IMR-90 (cell line): ENCODE data around the gene ERCC1. TPM values are rescaled to one million over a fixed set of nuclear protein-coding genes. Genes with fewer than 3 reads are reported as not detected.

Source experiments
- ATAC-seq: fragments of 200-7000 bp; cut with Tn5 transposase; 2 replicates; pipeline ENCODE4 v1.9.1; 2020; ENCODE audit warnings: low read depth, mild to moderate bottlenecking, moderate library complexity
- BruUV-seq: library from RNA; stranded (reverse); fragments of 400-500 nt; replicated peaks from 2 replicates; lab custom pipeline; 2021; lab: Mats Ljungman, UMichigan
- CTCF ChIA-PET: fragments of 300-600 bp; formaldehyde crosslinking; extraction: SDS; loops from one replicate; lab custom pipeline; 2021; ENCODE audit warnings: antibody characterized with exemption; lab: Yijun Ruan, JAX
- POLR2A ChIA-PET: fragments of 300-600 bp; sonication (Branson Sonifier 250); formaldehyde crosslinking; loops from one replicate; lab custom pipeline; 2022; ENCODE audit warnings: antibody characterized with exemption; ENCODE audit not compliant: unreplicated experiment; lab: Charles Lee
- DNase-seq: peaks from one replicate; pipeline ENCODE4 v3.0.0; 2013
- H2AFZ ChIP-seq: replicated peaks from 2 replicates; pipeline ENCODE3; 2013; ENCODE audit warnings: low read length, mild to moderate bottlenecking; ENCODE audit not compliant: poor library complexity
- H2AK5ac ChIP-seq: 2 replicates; pipeline ENCODE4 v1.6.1; 2013; ENCODE audit warnings: low read depth, low read length, inconsistent platforms
- H2AK9ac ChIP-seq: replicated peaks from 2 replicates; pipeline ENCODE3; 2013; ENCODE audit warnings: mild to moderate bottlenecking, low read depth, low read length, moderate library complexity; ENCODE audit not compliant: poor library complexity
- H2BK120ac ChIP-seq: 2 replicates; pipeline ENCODE4 v1.6.1; 2013; ENCODE audit warnings: low read depth, low read length, inconsistent platforms
- H2BK15ac ChIP-seq: 3 replicates; pipeline ENCODE4 v1.6.1; 2013; ENCODE audit warnings: low read depth, low read length, inconsistent platforms
- H2BK20ac ChIP-seq: 2 replicates; pipeline ENCODE4 v1.6.1; 2013; ENCODE audit warnings: low read depth, mild to moderate bottlenecking, inconsistent platforms, low read length, moderate library complexity
- H2BK5ac ChIP-seq: 2 replicates; pipeline ENCODE4 v1.6.1; 2013; ENCODE audit warnings: mild to moderate bottlenecking, low read depth, low read length, inconsistent platforms; ENCODE audit not compliant: poor library complexity, severe bottlenecking
- H3K14ac ChIP-seq: replicated peaks from 2 replicates; pipeline ENCODE4 v1.6.1; 2013; ENCODE audit warnings: low read depth, low read length, inconsistent platforms
- H3K18ac ChIP-seq: 2 replicates; pipeline ENCODE4 v1.6.1; 2013; ENCODE audit warnings: low read depth, low read length, control low read depth
- H3K23ac ChIP-seq: 2 replicates; pipeline ENCODE4 v1.6.1; 2013; ENCODE audit warnings: low read depth, low read length, inconsistent platforms
- H3K27ac ChIP-seq: 2 replicates; pipeline ENCODE4 v1.5.1; 2013; ENCODE audit warnings: mild to moderate bottlenecking, control low read depth, low read length; ENCODE audit not compliant: insufficient read depth
- H3K27me3 ChIP-seq: 2 replicates; pipeline ENCODE4 v1.6.1; 2013; ENCODE audit warnings: low read length; ENCODE audit not compliant: control insufficient read depth, insufficient read depth
- H3K36me3 ChIP-seq: 2 replicates; pipeline ENCODE4 v1.6.1; 2013; ENCODE audit warnings: low read length, mixed read lengths; ENCODE audit not compliant: control insufficient read depth, insufficient read depth
- H3K4ac ChIP-seq: 2 replicates; pipeline ENCODE4 v1.6.1; 2013; ENCODE audit warnings: low read depth, low read length, inconsistent platforms
- H3K4me1 ChIP-seq: 2 replicates; pipeline ENCODE4 v1.6.1; 2013; ENCODE audit warnings: low read length, mixed read lengths; ENCODE audit not compliant: control insufficient read depth, insufficient read depth
- H3K4me2 ChIP-seq: 2 replicates; pipeline ENCODE4 v1.6.1; 2013; ENCODE audit warnings: low read depth, mild to moderate bottlenecking, control low read depth, low read length, moderate library complexity
- H3K4me3 ChIP-seq: 2 replicates; pipeline ENCODE4 v1.5.1; 2013; ENCODE audit warnings: low read depth, mild to moderate bottlenecking, control low read depth, low read length, moderate library complexity; ENCODE audit not compliant: insufficient read depth
- H3K56ac ChIP-seq: 2 replicates; pipeline ENCODE4 v1.6.1; 2013; ENCODE audit warnings: low read length, inconsistent platforms; ENCODE audit not compliant: insufficient read depth; ENCODE audit errors: extremely low read depth
- H3K79me1 ChIP-seq, 2 experiments: 2 replicates each; pipeline ENCODE4 v1.6.1; 2013; ENCODE audit warnings: low read length in 2 of 2, inconsistent platforms in 1 of 2, low read depth in 1 of 2
- H3K9ac ChIP-seq: 2 replicates; pipeline ENCODE4 v1.6.1; 2013; ENCODE audit warnings: low read depth, low read length, control low read depth
- H3K9me1 ChIP-seq: 2 replicates; pipeline ENCODE4 v1.6.1; 2013; ENCODE audit warnings: low read length, inconsistent platforms; ENCODE audit not compliant: insufficient read depth
- H3K9me3 ChIP-seq: 2 replicates; pipeline ENCODE4 v1.6.1; 2013; ENCODE audit warnings: low read length; ENCODE audit not compliant: control insufficient read depth, insufficient read depth
- H4K20me1 ChIP-seq: 2 replicates; pipeline ENCODE4 v1.6.1; 2013; ENCODE audit warnings: low read length, inconsistent platforms; ENCODE audit not compliant: insufficient read depth
- H4K5ac ChIP-seq: 2 replicates; pipeline ENCODE4 v1.6.1; 2013; ENCODE audit warnings: mild to moderate bottlenecking, low read depth, low read length, control low read depth
- H4K8ac ChIP-seq, 2 experiments: 2 replicates each; pipeline ENCODE4 v1.6.1; 2013; ENCODE audit warnings: low read depth in 2 of 2, low read length in 2 of 2, control low read depth in 1 of 2, inconsistent platforms in 1 of 2
- H4K91ac ChIP-seq: 2 replicates; pipeline ENCODE4 v1.6.1; 2013; ENCODE audit warnings: low read depth, low read length, inconsistent platforms; ENCODE audit not compliant: insufficient read depth
- BHLHE40 ChIP-seq: fragments of 150-350 bp; IDR thresholded peaks from 2 replicates; pipeline ENCODE4 v1.6.1; 2016; ENCODE audit warnings: mild to moderate bottlenecking, low read depth, low read length
- CEBPB ChIP-seq: IDR thresholded peaks from 2 replicates; pipeline ENCODE4 v1.6.1; 2012; ENCODE audit warnings: low read depth, low read length, improper control_type of control experiment
- CHD1 ChIP-seq: IDR thresholded peaks from 2 replicates; pipeline ENCODE4 v1.6.1; 2012; ENCODE audit warnings: low read depth, low read length, improper control_type of control experiment
- CTCF ChIP-seq: conservative IDR thresholded peaks from 2 replicates; pipeline ENCODE4 v1.5.1; 2012; ENCODE audit warnings: mild to moderate bottlenecking, low read depth, low read length, improper control_type of control experiment
- ELK1 ChIP-seq: fragments of 150-350 bp; IDR thresholded peaks from 2 replicates; pipeline ENCODE4 v1.6.1; 2016; ENCODE audit warnings: low read depth, mild to moderate bottlenecking, low read length, moderate library complexity, borderline replicate concordance
- FOS ChIP-seq: fragments of 150-350 bp; IDR thresholded peaks from 2 replicates; pipeline ENCODE4 v1.6.1; 2016; ENCODE audit warnings: low read depth, low read length
- MAFK ChIP-seq: IDR thresholded peaks from 2 replicates; pipeline ENCODE4 v1.6.1; 2012; ENCODE audit warnings: low read depth, low read length, improper control_type of control experiment
- MXI1 ChIP-seq: IDR thresholded peaks from 2 replicates; pipeline ENCODE4 v1.6.1; 2012; ENCODE audit warnings: low read depth, mild to moderate bottlenecking, low read length, moderate library complexity, borderline replicate concordance
- NFE2L2 ChIP-seq: fragments of 150-350 bp; IDR thresholded peaks from 2 replicates; pipeline ENCODE4 v1.6.1; 2016; ENCODE audit warnings: low read depth, mild to moderate bottlenecking, low read length
- POLR2A ChIP-seq: IDR thresholded peaks from 2 replicates; pipeline ENCODE4 v1.6.1; 2012; ENCODE audit warnings: mild to moderate bottlenecking, low read depth, low read length
- RAD21 ChIP-seq: IDR thresholded peaks from 2 replicates; pipeline ENCODE4 v1.6.1; 2012; ENCODE audit warnings: low read length, improper control_type of control experiment
- RCOR1 ChIP-seq: IDR thresholded peaks from 2 replicates; pipeline ENCODE4 v1.6.1; 2012; ENCODE audit warnings: mild to moderate bottlenecking, low read length, improper control_type of control experiment; ENCODE audit not compliant: insufficient replicate concordance
- SMC3 ChIP-seq: fragments of 150-350 bp; IDR thresholded peaks from 2 replicates; pipeline ENCODE4 v1.6.1; 2016; ENCODE audit warnings: low read depth, mild to moderate bottlenecking, antibody characterized with exemption, low read length, moderate library complexity
- USF2 ChIP-seq: fragments of 150-350 bp; IDR thresholded peaks from 2 replicates; pipeline ENCODE4 v1.6.1; 2017; ENCODE audit warnings: mild to moderate bottlenecking, antibody characterized with exemption, low read length, low read depth
- WGBS, 2 experiments: methylation state at CpG; one replicate each; pipeline versions ENCODE4 v1.1.5 to v1.1.7; 2013; ENCODE audit warnings: missing lambda C conversion rate in 2 of 2; ENCODE audit not compliant: insufficient read length in 1 of 2; ENCODE audit errors: extremely low coverage in 2 of 2; 5-methylcytosine and 5-hydroxymethylcytosine counted together
- dilution Hi-C: fragments of 300-500 bp; cut with HindIII; formaldehyde crosslinking; loops from one replicate; pipeline ENCODE4 v1.14.3; 2018; ENCODE audit warnings: low sequenced_read_pairs; ENCODE audit not compliant: unreplicated experiment
- in situ Hi-C: fragments of 300-500 bp; cut with MboI; formaldehyde crosslinking; loops from 3 replicates; pipeline ENCODE4 v1.14.3; 2019; ENCODE audit warnings: low sequenced_read_pairs, inconsistent platforms, mixed read lengths
- intact Hi-C: fragments of 100-400 bp; cut with micrococcal nuclease; formaldehyde crosslinking; loops from 2 replicates; pipeline ENCODE4 v1.10.0; 2022
- polyA plus RNA-seq, 3 experiments: library from polyadenylated mRNA; depleted of rRNA; stranded (reverse); fragments of >200 nt; gene quantifications; 2 replicates each; pipeline ENCODE4 v1.2.3, GENCODE V29; 2012; ENCODE audit warnings: low replicate concordance in 1 of 3
- total RNA-seq: library from RNA; depleted of rRNA; stranded (reverse); fragments of >200 nt; gene quantifications from 2 replicates; pipeline ENCODE4 v1.2.3, GENCODE V29; 2012

ERCC1 gene
- total and polyA plus RNA-seq, 2 of the 4 experiments (the other 2 are of a cell fraction) = 84.2 to 132 TPM

- H3K36me3 ChIP-seq = no peaks in the 10 kb centered on the region
- no peak within 1 kb of the TSS for H2BK120ac ChIP-seq
- H3K4me1 ChIP-seq = peaks cover 8% of the 10 kb centered on the region
- ChIA-PET CTCF (interaction anchor here (0.6 to 2.6 kb wide), 4 partner anchors 11 to 28 kb away, joined by 3 to 12 read pairs (median 4); no protein-coding TSS in a partner anchor), POLR2A (interaction anchor here (1.5 kb wide), 1 partner anchor 12 kb away, joined by 4 read pairs; no protein-coding TSS in a partner anchor)
- peak within 1 kb of the TSS; percentile 98 for H2AFZ ChIP-seq
- dilution Hi-C loops = no loop called here
- peaks cover 0 to 16% of the 10 kb centered on the region in 2 experiments; a peak in 2 of 4 replicates for H3K79me1 ChIP-seq
- H4K5ac ChIP-seq = no peak within 1 kb of the TSS
- peak within 1 kb of the TSS; percentile 73; the same call in 1 of the 2 replicates for H2AK5ac ChIP-seq
- peak within 1 kb of the TSS; percentile 73 for H2AK9ac ChIP-seq
- in situ Hi-C loops = no loop called here
- intact Hi-C loops = loop anchor here (1.0 kb wide), 1 partner anchor 27 kb away; no protein-coding TSS in a partner anchor
- H3K4me3 ChIP-seq = peak within 1 kb of the TSS; percentile 76
- H2BK5ac ChIP-seq = no peak within 1 kb of the TSS
- DNase-seq = peak; percentile 92
- H3K9me3 ChIP-seq = no peaks in the 10 kb centered on the region
- peak within 1 kb of the TSS; percentile 93 for H3K4me2 ChIP-seq
- H3K56ac ChIP-seq = no peak within 1 kb of the TSS
- peak; percentile 48 for ATAC-seq
- H3K27ac ChIP-seq = peak within 1 kb of the TSS; percentile 53; the same call in 1 of the 2 replicates
- H3K18ac ChIP-seq = no peak within 1 kb of the TSS
- H3K27me3 ChIP-seq = no peaks in the 10 kb centered on the region
- peak within 1 kb of the TSS; percentile 41 for H3K23ac ChIP-seq
- H4K91ac ChIP-seq = no peak within 1 kb of the TSS
- peaks cover 3% of the 10 kb centered on the region; the same call in 1 of the 2 replicates for H3K9me1 ChIP-seq
- H2BK20ac ChIP-seq = no peak within 1 kb of the TSS
- BruUV-seq = no TSS peak
- 0 out of 2 replicates have a peak within 1 kb of the TSS, but pooled peaks have one; percentile 23 for H3K4ac ChIP-seq
- peak within 1 kb of the TSS; percentile 37 to 55; a peak in 2 of 4 replicates for H4K8ac ChIP-seq
- H3K9ac ChIP-seq = peak within 1 kb of the TSS; percentile 67
- H2BK15ac ChIP-seq = no peak within 1 kb of the TSS
- no peak within 1 kb of the TSS; the same call in 1 of the 2 replicates for H3K14ac ChIP-seq
- 0% methylated on average over 25 of the region's 56 CpGs; no CpG with 5 or more reads in 1 of the 2 experiments for WGBS, 2 experiments
- peaks cover 15% of the 10 kb centered on the region; the same call in 1 of the 2 replicates for H4K20me1 ChIP-seq
- TF ChIP-seq MXI1 (no peak), MAFK (no peak), USF2 (no peak), CEBPB (no peak), CHD1 (no peak), NFE2L2 (no peak), RAD21 (no peak), SMC3 (no peak), CTCF (no peak), BHLHE40 (no peak), FOS (0 out of 2 replicates have a peak, but pooled peaks have one; percentile 1), ELK1 (peak; percentile 68; the same call in 1 of the 2 replicates), POLR2A (no peak), RCOR1 (no peak)
These were observed 43.9 kb upstream of the ERCC1 start, which contains the start of gene FOSB for GRCh38 chr19:45467456-45468158. Gene FOSB (plus strand): TSS chr19:45467996. CDS start chr19:45468587, 591 bp downstream.
